K562 treated with DMSO at 1 percent for 48 hours (cell line): ENCODE data around the gene LCTL. TPM values are rescaled to one million over a fixed set of nuclear protein-coding genes. Genes with fewer than 3 reads are reported as not detected.

ENCODE experiments used
- total RNA-seq: library from RNA; unstranded; fragments of 300-600 nt; gene quantifications from 2 replicates; pipeline ENCODE4 v1.2.3, GENCODE V29; 2022; ENCODE audit warnings: low replicate concordance; ENCODE audit errors: extremely low read depth

LCTL gene, protein sequence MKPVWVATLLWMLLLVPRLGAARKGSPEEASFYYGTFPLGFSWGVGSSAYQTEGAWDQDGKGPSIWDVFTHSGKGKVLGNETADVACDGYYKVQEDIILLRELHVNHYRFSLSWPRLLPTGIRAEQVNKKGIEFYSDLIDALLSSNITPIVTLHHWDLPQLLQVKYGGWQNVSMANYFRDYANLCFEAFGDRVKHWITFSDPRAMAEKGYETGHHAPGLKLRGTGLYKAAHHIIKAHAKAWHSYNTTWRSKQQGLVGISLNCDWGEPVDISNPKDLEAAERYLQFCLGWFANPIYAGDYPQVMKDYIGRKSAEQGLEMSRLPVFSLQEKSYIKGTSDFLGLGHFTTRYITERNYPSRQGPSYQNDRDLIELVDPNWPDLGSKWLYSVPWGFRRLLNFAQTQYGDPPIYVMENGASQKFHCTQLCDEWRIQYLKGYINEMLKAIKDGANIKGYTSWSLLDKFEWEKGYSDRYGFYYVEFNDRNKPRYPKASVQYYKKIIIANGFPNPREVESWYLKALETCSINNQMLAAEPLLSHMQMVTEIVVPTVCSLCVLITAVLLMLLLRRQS
- not detected in 2 replicates for total RNA-seq

DNA sequence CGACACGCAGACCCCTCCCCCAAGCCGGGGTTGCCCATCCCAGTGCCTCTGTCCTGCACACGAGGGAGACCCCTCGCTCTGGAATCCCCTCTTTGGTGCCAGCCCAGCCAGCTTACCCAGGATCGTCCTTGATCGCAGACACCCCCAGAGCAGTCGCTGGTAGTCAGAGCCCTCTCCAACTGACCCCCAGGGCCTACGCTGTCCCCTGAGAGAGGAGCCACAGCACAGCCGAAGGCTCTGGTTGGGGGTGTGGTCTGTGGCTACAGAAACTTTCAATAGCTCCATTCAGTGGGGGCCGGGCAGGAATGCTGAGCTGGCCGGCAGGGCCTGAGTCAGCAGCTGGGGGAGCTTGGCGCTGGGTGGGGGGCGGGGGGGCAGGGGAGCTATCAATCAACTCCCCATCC lies at the start of gene LCTL:
LCTL (minus strand) TSS at position 258 of the 404 bp plus-strand sequence. CDS start 633 bp downstream, outside the sequence.

DNA sequence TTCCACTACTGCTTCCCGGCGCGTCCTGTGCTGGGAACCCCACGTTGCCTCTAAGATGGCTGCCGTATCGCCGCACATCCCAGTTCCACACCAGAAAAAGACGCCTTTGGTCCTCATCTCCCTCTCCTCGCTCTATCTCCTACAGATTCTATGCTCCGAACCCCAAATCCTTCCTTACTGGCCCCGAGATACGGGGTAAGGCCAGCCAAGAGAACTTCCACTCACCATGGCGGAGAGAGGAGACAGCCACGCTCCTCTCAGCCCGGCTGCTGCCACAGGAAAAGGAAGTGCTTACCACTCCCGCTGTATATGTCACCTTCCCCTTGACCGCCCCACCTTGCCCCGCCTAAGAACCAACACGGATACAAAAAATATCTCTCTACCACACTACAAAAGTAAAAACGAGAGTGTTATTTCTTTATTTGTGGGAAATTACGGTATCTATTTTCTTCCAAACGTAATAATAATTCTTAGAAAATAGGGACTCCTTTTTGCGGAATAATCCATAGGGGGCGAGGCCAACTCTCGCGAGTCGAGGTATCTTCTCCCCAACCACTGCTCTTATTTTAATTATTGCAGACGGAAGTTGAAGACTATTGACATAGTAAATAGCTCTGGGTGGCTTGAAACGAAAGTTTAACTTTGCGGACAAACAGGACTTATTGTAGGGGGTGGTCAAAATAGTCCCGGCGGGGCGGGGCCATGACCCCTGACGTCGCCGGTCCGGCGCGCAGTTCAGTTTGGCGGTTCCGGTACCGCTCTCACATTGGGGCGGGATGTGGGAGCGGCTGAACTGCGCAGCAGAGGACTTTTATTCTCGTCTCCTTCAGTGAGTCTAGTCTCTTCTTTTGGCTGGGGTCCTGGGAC lies 61.0 kb downstream of the LCTL start, which contains the start of the genes RPL4 and ZWILCH:
RPL4 (minus strand) TSS at position 293 of the 867 bp plus-strand sequence; CDS start at position 228, 65 bp downstream.
ZWILCH (plus strand) TSS at position 764 of the 867 bp plus-strand sequence; CDS start at position 777, 13 bp downstream.

Other genes with a start within 250 kb of the LCTL start
- not detected in 2 replicates for gene TIPIN, start 209.3 kb downstream of the LCTL start, total RNA-seq
- gene MAP2K1, start 179.1 kb downstream of the LCTL start, total RNA-seq, result 316 TPM in 1 of 2 replicates, not detected in the other
- not detected in 2 replicates for gene SNAPC5, start 68.2 kb downstream of the LCTL start, total RNA-seq
- 2,348 and 2,445 TPM in 2 replicates for gene RPL4, start 61.1 kb downstream of the LCTL start, total RNA-seq
- not detected in 2 replicates for gene ZWILCH, start 60.7 kb downstream of the LCTL start, total RNA-seq
- not detected in 2 replicates for gene SMAD6, start 136.2 kb upstream of the LCTL start, total RNA-seq